Measurements from ENCODE around the gene VPS13D. TPM values are rescaled to one million over a fixed set of nuclear protein-coding genes. Genes with fewer than 3 reads are reported as not detected.
"Not testable (repeated sequence)": the region's sequence is repeated elsewhere in the genome, so short reads cannot be mapped to it uniquely, and the experiment has no call there.

VPS13D gene
- total and polyA plus RNA-seq, 2 donors from 2014 or later, result 19.4 to 75.8 TPM

DNA sequence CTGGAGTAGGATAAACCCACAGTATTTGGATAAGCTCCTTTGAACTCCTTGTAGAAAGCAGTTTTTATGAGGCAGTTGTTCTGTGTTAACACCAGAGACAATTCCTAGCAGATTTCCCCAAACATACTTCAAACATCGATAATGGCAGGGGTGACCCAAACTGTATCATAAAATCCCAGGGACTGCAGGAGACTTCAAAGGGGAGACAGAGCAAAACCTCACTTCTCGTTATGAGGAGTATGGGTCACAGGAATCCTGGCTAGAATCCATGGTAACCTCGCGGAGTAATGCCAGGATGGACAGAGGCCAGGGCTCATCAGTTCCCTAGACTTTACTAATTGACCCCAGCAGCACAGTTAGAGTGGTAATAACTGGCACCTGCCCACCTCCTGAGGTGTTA, 240.2 kb downstream of the VPS13D start:
- Histone ChIP-seq H3K36me3 (ENCODE audit: control insufficient read depth in 2 of 3, insufficient read depth in 3 of 3, low read length in 3 of 3) (peaks cover 0 to 2% (median 0%) of the 10 kb centered on the region in 3 donors), H3K9me3 (ENCODE audit: control insufficient read depth in 2 of 3, insufficient read depth in 1 of 3, low read length in 3 of 3) (no peaks in the 10 kb centered on the region), H3K9ac (ENCODE audit: low read length in 3 of 3) (no peak overlapping the region), H3K27me3 (ENCODE audit: control insufficient read depth, insufficient read depth, low read length) (no peaks in the 10 kb centered on the region), H3K4me3 (ENCODE audit: low read length in 3 of 3) (no peak overlapping the region), H3K4me1 (ENCODE audit: control insufficient read depth in 2 of 3, insufficient read depth in 2 of 3, low read depth in 1 of 3, low read length in 3 of 3) (peaks cover 0 to 10% (median 5%) of the 10 kb centered on the region in 3 donors), H3K27ac (ENCODE audit: low read depth in 2 of 2, low read length in 2 of 2) (no peak overlapping the region)
- FAIRE-seq (no peak), DNase-seq (no peak)
- intact Hi-C loops (cut with DNase I), result no loop called here
- TF ChIP-seq, protein P1, sequence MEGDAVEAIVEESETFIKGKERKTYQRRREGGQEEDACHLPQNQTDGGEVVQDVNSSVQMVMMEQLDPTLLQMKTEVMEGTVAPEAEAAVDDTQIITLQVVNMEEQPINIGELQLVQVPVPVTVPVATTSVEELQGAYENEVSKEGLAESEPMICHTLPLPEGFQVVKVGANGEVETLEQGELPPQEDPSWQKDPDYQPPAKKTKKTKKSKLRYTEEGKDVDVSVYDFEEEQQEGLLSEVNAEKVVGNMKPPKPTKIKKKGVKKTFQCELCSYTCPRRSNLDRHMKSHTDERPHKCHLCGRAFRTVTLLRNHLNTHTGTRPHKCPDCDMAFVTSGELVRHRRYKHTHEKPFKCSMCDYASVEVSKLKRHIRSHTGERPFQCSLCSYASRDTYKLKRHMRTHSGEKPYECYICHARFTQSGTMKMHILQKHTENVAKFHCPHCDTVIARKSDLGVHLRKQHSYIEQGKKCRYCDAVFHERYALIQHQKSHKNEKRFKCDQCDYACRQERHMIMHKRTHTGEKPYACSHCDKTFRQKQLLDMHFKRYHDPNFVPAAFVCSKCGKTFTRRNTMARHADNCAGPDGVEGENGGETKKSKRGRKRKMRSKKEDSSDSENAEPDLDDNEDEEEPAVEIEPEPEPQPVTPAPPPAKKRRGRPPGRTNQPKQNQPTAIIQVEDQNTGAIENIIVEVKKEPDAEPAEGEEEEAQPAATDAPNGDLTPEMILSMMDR (IDR thresholded peaks at IDR 0.05; ENCODE audit: borderline replicate concordance, extremely low read depth, insufficient read depth), result no peak

DNA sequence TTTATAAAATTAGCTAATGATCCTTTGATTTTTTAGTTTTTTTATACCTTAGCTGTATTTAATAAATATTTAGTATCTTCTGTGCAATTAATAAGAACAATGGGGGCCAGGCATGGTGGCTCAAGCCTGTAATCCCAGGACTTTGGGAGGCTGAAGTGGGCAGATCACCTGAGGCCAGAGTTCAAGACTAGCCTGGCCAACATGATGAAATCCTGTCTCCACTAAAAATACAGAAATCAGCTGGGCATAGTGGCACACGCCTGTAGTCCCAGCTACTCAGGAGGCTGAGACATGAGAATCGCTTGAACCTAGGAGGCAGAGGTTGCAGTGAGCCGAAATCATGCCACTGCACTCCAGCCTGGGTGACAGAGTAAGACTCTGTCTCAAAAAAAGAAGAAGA, 241.1 kb downstream of the VPS13D start:
- H3K27me3 ChIP-seq (ENCODE audit: control insufficient read depth, insufficient read depth, low read length); H3K36me3 ChIP-seq (ENCODE audit: control insufficient read depth in 2 of 3, insufficient read depth in 3 of 3, low read length in 3 of 3); H3K9ac ChIP-seq (ENCODE audit: low read length in 3 of 3); H3K4me3 ChIP-seq (ENCODE audit: low read length in 3 of 3); H3K9me3 ChIP-seq (ENCODE audit: control insufficient read depth in 2 of 3, insufficient read depth in 1 of 3, low read length in 3 of 3); intact Hi-C loops (cut with DNase I); FAIRE-seq; DNase-seq; H3K27ac ChIP-seq (ENCODE audit: low read depth in 2 of 2, low read length in 2 of 2): not testable (repeated sequence)
- H3K4me1 ChIP-seq (ENCODE audit: control insufficient read depth in 2 of 3, insufficient read depth in 2 of 3, low read depth in 1 of 3, low read length in 3 of 3), result peaks cover 0 to 16% (median 12%) of the 10 kb centered on the region in 3 donors

DNA sequence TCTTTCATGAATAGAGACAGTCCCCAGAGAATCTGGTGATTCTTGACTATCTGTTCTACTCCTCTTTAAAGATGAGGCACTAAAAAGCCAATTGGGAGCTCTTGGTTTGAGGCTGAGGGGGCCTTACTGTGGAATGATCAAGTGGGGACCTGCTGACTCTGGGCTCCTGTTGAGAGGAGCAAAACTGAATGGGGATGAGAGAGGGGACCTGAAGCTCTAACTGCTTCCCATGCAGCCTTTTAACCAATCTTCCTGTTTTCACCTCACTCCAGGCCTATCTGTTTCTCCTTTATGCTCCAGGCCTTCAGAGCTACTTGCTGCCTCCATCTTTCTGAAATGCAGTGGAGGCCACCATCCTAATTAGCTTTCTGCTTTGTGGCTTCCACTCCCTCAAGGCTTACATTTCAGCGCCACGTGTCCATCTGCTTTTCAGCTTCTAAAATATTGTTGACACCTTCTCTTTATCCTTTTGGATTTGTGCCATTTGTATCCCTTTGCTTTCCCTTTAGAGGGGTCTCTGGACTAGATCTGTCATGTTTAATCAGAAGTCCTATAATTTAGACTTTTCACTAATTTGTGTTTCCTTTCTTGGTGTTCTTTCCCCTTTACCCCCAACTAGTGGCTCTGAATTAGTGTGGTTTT, 242.4 kb downstream of the VPS13D start:
- TF ChIP-seq, protein P1 (IDR thresholded peaks at IDR 0.05; ENCODE audit: borderline replicate concordance, extremely low read depth, insufficient read depth), result no peak
- Histone ChIP-seq H3K27me3 (ENCODE audit: control insufficient read depth, insufficient read depth, low read length) (no peaks in the 10 kb centered on the region), H3K27ac (ENCODE audit: low read depth in 2 of 2, low read length in 2 of 2) (no peak overlapping the region), H3K4me1 (ENCODE audit: control insufficient read depth in 2 of 3, insufficient read depth in 2 of 3, low read depth in 1 of 3, low read length in 3 of 3) (peaks cover 9 to 21% (median 12%) of the 10 kb centered on the region in 3 donors), H3K4me3 (ENCODE audit: low read length in 3 of 3) (no peak overlapping the region), H3K9me3 (ENCODE audit: control insufficient read depth in 2 of 3, insufficient read depth in 1 of 3, low read length in 3 of 3) (no peaks in the 10 kb centered on the region), H3K9ac (ENCODE audit: low read length in 3 of 3) (no peak overlapping the region), H3K36me3 (ENCODE audit: control insufficient read depth in 2 of 3, insufficient read depth in 3 of 3, low read length in 3 of 3) (no peaks in the 10 kb centered on the region)
- DNase-seq, result no peak
- intact Hi-C loops (cut with DNase I), result no loop called here
- FAIRE-seq, result no peak

DNA sequence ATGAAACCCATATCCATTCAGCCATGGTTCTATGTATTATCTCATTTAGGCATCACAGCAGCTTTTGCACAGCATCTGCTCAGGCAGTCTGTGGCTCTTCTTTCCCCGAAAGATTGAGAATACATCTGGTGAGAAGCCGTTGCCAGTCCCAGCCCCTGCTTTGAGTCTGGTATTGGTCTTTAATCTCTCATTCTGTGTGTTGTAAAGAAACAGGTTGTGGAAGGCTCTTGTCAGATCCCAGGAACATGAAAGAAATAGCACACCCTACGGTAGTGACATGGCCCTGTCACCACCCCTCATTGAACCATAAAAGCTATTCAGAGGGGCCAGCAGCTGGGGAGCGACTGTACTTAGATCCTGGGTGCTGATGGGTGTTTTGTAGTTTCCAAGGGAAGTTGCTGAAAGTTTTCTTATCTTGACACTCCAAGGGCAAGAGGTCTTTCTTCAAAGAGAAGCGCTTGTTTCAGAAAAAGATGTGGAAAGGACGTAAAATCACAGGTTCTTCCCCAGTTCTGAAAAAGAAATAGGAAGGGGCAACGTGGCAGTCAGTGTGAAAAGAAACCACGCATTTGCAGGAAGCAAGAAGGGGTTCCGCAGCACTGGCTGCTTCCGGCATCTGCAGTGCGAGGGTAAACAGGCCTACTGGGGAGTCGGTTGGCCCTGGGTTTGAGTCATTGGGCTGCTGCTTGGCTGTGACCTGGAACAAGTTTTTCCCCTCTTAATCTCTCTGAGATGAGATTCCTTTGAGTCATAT, 243.1 kb downstream of the VPS13D start:
- intact Hi-C loops (cut with DNase I), result no loop called here
- DNase-seq, result no peak
- H3K27me3 ChIP-seq (ENCODE audit: control insufficient read depth, insufficient read depth, low read length), result no peaks in the 10 kb centered on the region
- H3K4me1 ChIP-seq (ENCODE audit: control insufficient read depth in 2 of 3, insufficient read depth in 2 of 3, low read depth in 1 of 3, low read length in 3 of 3), result peaks cover 16 to 24% (median 19%) of the 10 kb centered on the region in 3 donors
- no peaks in the 10 kb centered on the region for H3K36me3 ChIP-seq (ENCODE audit: control insufficient read depth in 2 of 3, insufficient read depth in 3 of 3, low read length in 3 of 3)
- H3K9me3 ChIP-seq (ENCODE audit: control insufficient read depth in 2 of 3, insufficient read depth in 1 of 3, low read length in 3 of 3), result no peaks in the 10 kb centered on the region
- FAIRE-seq, result no peak
- H3K9ac ChIP-seq (ENCODE audit: low read length in 3 of 3), result no peak overlapping the region
- H3K4me3 ChIP-seq (ENCODE audit: low read length in 3 of 3), result no peak overlapping the region
- TF ChIP-seq, protein P1 (IDR thresholded peaks at IDR 0.05; ENCODE audit: borderline replicate concordance, extremely low read depth, insufficient read depth), result no peak
- H3K27ac ChIP-seq (ENCODE audit: low read depth in 2 of 2, low read length in 2 of 2), result peak overlapping the region in 1 of 2 donors; percentile 45

All from kidney (tissue), 14 donors.